CD4-positive, alpha-beta T cell (primary cell): ENCODE data around the gene OTUB1. TPM values are rescaled to one million over a fixed set of nuclear protein-coding genes. Genes with fewer than 3 reads are reported as not detected.

Experiments used
- ATAC-seq: fragments of 200-7000 bp; cut with Tn5 transposase; one replicate; pipeline ENCODE4 v1.10.0; 2022; ENCODE audit warnings: mild to moderate bottlenecking; ENCODE audit not compliant: poor library complexity
- CTCF ChIA-PET: fragments of 350-600 bp; sonication (Branson Sonifier 250); formaldehyde crosslinking; loops from one replicate; lab custom pipeline; 2021; ENCODE audit warnings: antibody characterized with exemption, inconsistent platforms; lab: Charles Lee
- POLR2A ChIA-PET: fragments of 350-600 bp; sonication (Branson Sonifier 250); formaldehyde crosslinking; loops from one replicate; lab custom pipeline; 2021; ENCODE audit warnings: antibody characterized with exemption, inconsistent platforms; lab: Charles Lee
- DNase-seq, 14 experiments: peaks; one replicate each; pipeline ENCODE4 v3.0.0-alpha.2; 2013 to 2020; ENCODE audit warnings: mixed read lengths in 2 of 14
- H3K27ac ChIP-seq, 2 donors: one replicate each; pipeline versions ENCODE4 v1.5.1 to v1.7.0; 2013; ENCODE audit warnings: low read length in 2 of 2, low read depth in 1 of 2, mild to moderate bottlenecking in 1 of 2
- H3K27me3 ChIP-seq, 2 experiments: 1 replicate in 1 of 2; 2 replicates in 1 of 2; pipeline versions ENCODE4 v1.6.1 to v1.7.0; 2013; ENCODE audit warnings: low read length in 2 of 2, control low read depth in 1 of 2, mild to moderate bottlenecking in 1 of 2, moderate library complexity in 1 of 2; ENCODE audit not compliant: insufficient read depth in 2 of 2, control insufficient read depth in 1 of 2
- H3K36me3 ChIP-seq: one replicate; pipeline ENCODE4 v1.6.1; 2013; ENCODE audit warnings: low read length, control low read depth; ENCODE audit not compliant: insufficient read depth
- H3K4me1 ChIP-seq: one replicate; pipeline ENCODE4 v1.6.1; 2013; ENCODE audit warnings: low read length, control low read depth; ENCODE audit not compliant: insufficient read depth
- H3K4me3 ChIP-seq: one replicate; pipeline ENCODE4 v1.5.1; 2013; ENCODE audit warnings: mild to moderate bottlenecking, low read length, moderate library complexity
- H3K9me3 ChIP-seq, 2 experiments: 1 replicate in 1 of 2; 2 replicates in 1 of 2; pipeline versions ENCODE4 v1.6.1 to v1.7.0; 2013; ENCODE audit warnings: low read length in 2 of 2, mild to moderate bottlenecking in 2 of 2, control low read depth in 1 of 2, moderate library complexity in 1 of 2; ENCODE audit not compliant: control insufficient read depth in 1 of 2, insufficient read depth in 1 of 2
- H3K27ac Mint-ChIP-seq: one replicate; pipeline ENCODE4 v1.8.0; 2020; ENCODE audit warnings: mixed read lengths
- H3K27me3 Mint-ChIP-seq: one replicate; pipeline ENCODE4 v1.8.0; 2021; ENCODE audit warnings: mixed read lengths
- H3K36me3 Mint-ChIP-seq: one replicate; pipeline ENCODE4 v1.8.0; 2021; ENCODE audit warnings: low read depth, mixed read lengths
- H3K4me1 Mint-ChIP-seq: one replicate; pipeline ENCODE4 v1.8.0; 2021; ENCODE audit warnings: low read depth, mixed read lengths
- H3K4me3 Mint-ChIP-seq: one replicate; pipeline ENCODE4 v1.8.0; 2020; ENCODE audit warnings: mild to moderate bottlenecking, mixed read lengths
- H3K9me3 Mint-ChIP-seq: one replicate; pipeline ENCODE4 v1.8.0; 2020; ENCODE audit warnings: mixed read lengths
- intact Hi-C, 2 experiments: fragments of 100-400 bp; cut with DNase I in 1 of 2; cut with micrococcal nuclease in 1 of 2; formaldehyde crosslinking; loops; one replicate each; pipeline versions ENCODE4 v1.15.1 to v1.9.0; 2023 to 2025; cut with DNase I, micrococcal nuclease
- total RNA-seq, 174 experiments: library from RNA in 2 of 174; stranded (reverse) in 2 of 174; gene quantifications; one replicate each; pipeline ENCODE4 v1.2.3 and lab custom pipeline; 2021 to 2026
- TF ChIP-seq, protein P1 (sequence below): fragments of 200-600 bp; IDR thresholded peaks from one replicate; pipeline ENCODE4 v1.8.0; 2022; ENCODE audit warnings: antibody characterized with exemption, mild to moderate bottlenecking

The OTUB1 gene
- total RNA-seq, 2 experiments from 2014 or later, result 57.5 to 60.0 TPM

DNA sequence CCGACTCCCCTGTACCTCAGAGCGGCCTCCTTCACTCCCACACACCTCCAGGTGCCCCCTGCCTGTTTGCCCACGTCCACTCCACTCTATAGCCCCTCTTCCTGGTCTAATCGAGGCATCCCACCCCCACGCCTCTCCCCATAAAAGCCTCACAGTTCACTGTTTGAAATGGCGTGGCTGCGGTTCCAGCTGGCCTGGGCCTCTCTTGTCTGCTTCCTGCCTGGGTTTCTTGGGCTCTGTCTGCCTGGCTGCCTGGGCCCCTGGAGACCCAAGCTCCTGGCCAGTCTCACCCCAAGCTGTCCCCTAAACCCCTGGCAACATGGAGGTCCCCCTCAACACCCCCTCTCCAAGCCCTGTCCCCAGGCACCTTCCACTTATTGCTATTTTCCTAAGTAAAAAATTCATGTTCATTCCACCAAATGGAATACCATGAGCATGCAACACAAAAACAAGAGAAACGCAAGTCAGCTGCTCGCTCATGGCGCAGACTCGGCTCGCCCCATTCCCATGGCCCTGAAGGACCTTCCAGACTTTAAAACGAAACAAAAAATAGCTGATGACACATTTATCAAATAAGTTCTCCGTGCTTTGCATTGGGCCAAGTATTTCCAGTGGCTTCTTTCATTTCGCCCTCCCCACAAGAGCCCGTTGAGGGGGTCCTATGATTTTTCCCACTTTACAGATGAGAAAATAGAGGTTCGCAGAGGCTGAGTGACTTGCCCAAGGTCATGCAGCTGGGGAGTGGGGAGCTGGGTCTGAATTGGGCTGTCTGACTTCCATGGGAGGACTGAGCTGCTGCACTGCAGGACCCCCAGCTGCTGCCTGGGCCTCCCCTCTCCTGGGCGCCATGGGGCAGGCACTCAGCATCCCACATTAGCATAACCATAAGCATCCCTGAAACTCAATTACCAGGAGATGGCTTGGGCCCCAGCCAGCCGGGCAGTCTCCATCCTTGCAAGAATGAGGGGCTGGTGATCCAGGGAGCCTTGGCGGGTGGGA, 37.8 kb downstream of the OTUB1 start:
- TF ChIP-seq, protein P1, sequence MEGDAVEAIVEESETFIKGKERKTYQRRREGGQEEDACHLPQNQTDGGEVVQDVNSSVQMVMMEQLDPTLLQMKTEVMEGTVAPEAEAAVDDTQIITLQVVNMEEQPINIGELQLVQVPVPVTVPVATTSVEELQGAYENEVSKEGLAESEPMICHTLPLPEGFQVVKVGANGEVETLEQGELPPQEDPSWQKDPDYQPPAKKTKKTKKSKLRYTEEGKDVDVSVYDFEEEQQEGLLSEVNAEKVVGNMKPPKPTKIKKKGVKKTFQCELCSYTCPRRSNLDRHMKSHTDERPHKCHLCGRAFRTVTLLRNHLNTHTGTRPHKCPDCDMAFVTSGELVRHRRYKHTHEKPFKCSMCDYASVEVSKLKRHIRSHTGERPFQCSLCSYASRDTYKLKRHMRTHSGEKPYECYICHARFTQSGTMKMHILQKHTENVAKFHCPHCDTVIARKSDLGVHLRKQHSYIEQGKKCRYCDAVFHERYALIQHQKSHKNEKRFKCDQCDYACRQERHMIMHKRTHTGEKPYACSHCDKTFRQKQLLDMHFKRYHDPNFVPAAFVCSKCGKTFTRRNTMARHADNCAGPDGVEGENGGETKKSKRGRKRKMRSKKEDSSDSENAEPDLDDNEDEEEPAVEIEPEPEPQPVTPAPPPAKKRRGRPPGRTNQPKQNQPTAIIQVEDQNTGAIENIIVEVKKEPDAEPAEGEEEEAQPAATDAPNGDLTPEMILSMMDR, result no peak
- H3K27ac Mint-ChIP-seq, result no peak overlapping the region
- H3K9me3 Mint-ChIP-seq, result no peaks in the 10 kb centered on the region
- POLR2A ChIA-PET, result no interaction called here
- H3K4me1 ChIP-seq, result peaks cover 8% of the 10 kb centered on the region
- H3K27me3 ChIP-seq, result peaks cover 13 to 14% of the 10 kb centered on the region in 2 experiments
- H3K4me3 ChIP-seq, result no peak overlapping the region
- peaks cover 14% of the 10 kb centered on the region for H3K27me3 Mint-ChIP-seq
- intact Hi-C loops, result no loop called here
- no peak overlapping the region for H3K27ac ChIP-seq
- no peak overlapping the region for H3K4me3 Mint-ChIP-seq
- no peaks in the 10 kb centered on the region for H3K36me3 Mint-ChIP-seq
- CTCF ChIA-PET, result no interaction called here
- H3K4me1 Mint-ChIP-seq, result no peaks in the 10 kb centered on the region
- peaks cover 0 to 11% of the 10 kb centered on the region in 2 experiments for H3K9me3 ChIP-seq
- ATAC-seq (no peak), DNase-seq (no peak)
- H3K36me3 ChIP-seq, result no peaks in the 10 kb centered on the region

DNA sequence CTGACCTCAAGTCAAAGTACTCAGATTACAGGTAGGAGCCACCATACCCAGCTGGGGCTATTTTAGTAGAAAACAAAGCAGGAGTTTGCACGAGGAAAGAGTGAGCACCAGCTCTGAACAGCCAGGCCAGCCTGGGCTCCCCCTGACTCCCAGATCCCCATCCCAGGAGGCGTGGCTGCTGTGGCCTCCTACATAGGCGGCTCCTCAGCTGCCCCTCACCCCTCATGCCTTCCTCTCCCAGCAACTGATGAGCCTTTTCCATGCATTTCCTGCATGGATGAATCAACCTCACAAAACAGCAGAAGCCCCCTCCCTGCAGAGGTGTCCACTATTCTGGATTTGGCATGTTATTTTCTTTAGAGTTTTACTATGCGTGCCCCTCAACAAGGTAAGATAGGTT, 39.0 kb downstream of the OTUB1 start:
- Histone ChIP-seq H3K4me3 (no peak overlapping the region), H3K27me3 (peaks cover 14 to 16% of the 10 kb centered on the region in 2 experiments), H3K27ac (no peak overlapping the region), H3K4me1 (peaks cover 8% of the 10 kb centered on the region), H3K9me3 (peaks cover 0 to 13% of the 10 kb centered on the region in 2 experiments), H3K36me3 (no peaks in the 10 kb centered on the region)
- ChIA-PET CTCF (no interaction called here), POLR2A (no interaction called here)
- intact Hi-C loops, result no loop called here
- ATAC-seq, result no peak
- Mint-ChIP-seq H3K27ac (no peak overlapping the region), H3K4me1 (no peaks in the 10 kb centered on the region), H3K9me3 (no peaks in the 10 kb centered on the region), H3K27me3 (peaks cover 26% of the 10 kb centered on the region), H3K36me3 (no peaks in the 10 kb centered on the region), H3K4me3 (no peak overlapping the region)
- TF ChIP-seq, protein P1, result no peak
- no peak for DNase-seq

GRCh38 chr11:64026575-64027205, 40.5 kb downstream of the OTUB1 start:
- Histone ChIP-seq H3K36me3 (no peaks in the 10 kb centered on the region), H3K4me3 (no peak overlapping the region), H3K9me3 (peaks cover 0 to 13% of the 10 kb centered on the region in 2 experiments), H3K27me3 (peaks cover 17% of the 10 kb centered on the region in 2 experiments), H3K4me1 (peaks cover 8% of the 10 kb centered on the region), H3K27ac (no peak overlapping the region)
- intact Hi-C loops, result no loop called here
- DNase-seq, result no peak
- no peak for ATAC-seq
- Mint-ChIP-seq H3K27me3 (peaks cover 30% of the 10 kb centered on the region), H3K4me1 (no peaks in the 10 kb centered on the region), H3K4me3 (no peak overlapping the region), H3K9me3 (no peaks in the 10 kb centered on the region), H3K36me3 (no peaks in the 10 kb centered on the region), H3K27ac (no peak overlapping the region)
- CTCF ChIA-PET, result interaction anchor here (0.6 kb wide), 1 partner anchor 17 kb away, joined by 3 read pairs; no protein-coding TSS in a partner anchor
- POLR2A ChIA-PET, result no interaction called here
- TF ChIP-seq, protein P1, result no peak
